GM12878 (cell line): Measurements from ENCODE around the gene ROBO1. TPM values are rescaled to one million over a fixed set of nuclear protein-coding genes. Genes with fewer than 3 reads are reported as not detected.

Experiments used
- ATAC-seq: fragments of 200-7000 bp; cut with Tn5 transposase; 3 replicates; pipeline ENCODE4 v1.9.1; 2020; ENCODE audit warnings: mild to moderate bottlenecking, moderate library complexity
- BruUV-seq: library from RNA; stranded (reverse); fragments of 400-500 nt; replicated peaks from 2 replicates; lab custom pipeline; 2021; lab: Mats Ljungman, UMichigan
- CTCF ChIA-PET: fragments of 300-600 bp; sonication (Branson Sonifier 250); formaldehyde crosslinking; extraction: SDS; loops from one replicate; lab custom pipeline; 2021; ENCODE audit warnings: inconsistent platforms; lab: Yijun Ruan, JAX
- POLR2A ChIA-PET: fragments of 350-600 bp; formaldehyde crosslinking; extraction: SDS; loops from one replicate; lab custom pipeline; 2021; ENCODE audit warnings: inconsistent platforms; lab: Charles Lee
- RAD21 ChIA-PET: fragments of 300-600 bp; sonication (Branson Sonifier 250); formaldehyde crosslinking; loops from one replicate; lab custom pipeline; 2023; ENCODE audit warnings: antibody characterized with exemption; ENCODE audit not compliant: unreplicated experiment; lab: Charles Lee
- SMC1A ChIA-PET: fragments of 300-600 bp; sonication (Branson Sonifier 250); formaldehyde crosslinking; loops from one replicate; lab custom pipeline; 2023; ENCODE audit not compliant: unreplicated experiment, uncharacterized antibody; lab: Charles Lee
- DNase-seq: peaks from one replicate; pipeline ENCODE4 v3.0.0-alpha.2; 2011; ENCODE audit warnings: low read depth, low spot score
- FAIRE-seq: peaks from 3 replicates; lab custom pipeline; 2011; peaks lifted over from hg19 to GRCh38; lab: Jason Lieb, UNC
- H2AFZ ChIP-seq: 2 replicates; pipeline ENCODE4 v1.6.0; 2011; ENCODE audit warnings: low read depth, low read length, control low read depth; ENCODE audit not compliant: control insufficient read depth
- H3K27ac ChIP-seq: 2 replicates; pipeline ENCODE4 v1.5.1; 2011; ENCODE audit warnings: control low read depth; ENCODE audit not compliant: control insufficient read depth, insufficient read depth
- H3K27me3 ChIP-seq, 2 experiments: replicated peaks in 1 of 2; 2 replicates each; pipeline versions ENCODE4 v1.6.0 to v1.6.1; 2011; ENCODE audit warnings: low read length in 1 of 2; ENCODE audit not compliant: control insufficient read depth in 2 of 2, insufficient read depth in 2 of 2
- H3K36me3 ChIP-seq, 2 experiments: 2 replicates each; pipeline ENCODE4 v1.5.1; 2011; ENCODE audit warnings: low read length in 1 of 2; ENCODE audit not compliant: control insufficient read depth in 2 of 2, insufficient read depth in 2 of 2
- H3K4me1 ChIP-seq: 2 replicates; pipeline ENCODE4 v1.6.1; 2011; ENCODE audit warnings: mild to moderate bottlenecking, low read length, moderate library complexity, mixed read lengths; ENCODE audit not compliant: control insufficient read depth, insufficient read depth
- H3K4me2 ChIP-seq: 2 replicates; pipeline ENCODE4 v1.6.0; 2011; ENCODE audit warnings: control low read depth; ENCODE audit not compliant: control insufficient read depth, insufficient read depth
- H3K4me3 ChIP-seq: fragments of 200-600 bp; sonication (generic); 2 replicates; pipeline ENCODE4 v1.5.1; 2016
- H3K79me2 ChIP-seq: 2 replicates; pipeline ENCODE4 v1.6.0; 2011; ENCODE audit warnings: low read length; ENCODE audit not compliant: control insufficient read depth, insufficient read depth
- H3K9ac ChIP-seq: 2 replicates; pipeline ENCODE4 v1.8.0; 2011; ENCODE audit warnings: low read length, control low read depth, mixed read lengths; ENCODE audit not compliant: control insufficient read depth, insufficient read depth
- H3K9me3 ChIP-seq: replicated peaks from 3 replicates; pipeline ENCODE4 v1.5.1; 2011; ENCODE audit warnings: mild to moderate bottlenecking, low read length; ENCODE audit not compliant: control insufficient read depth, insufficient read depth
- H4K20me1 ChIP-seq: 2 replicates; pipeline ENCODE4 v1.6.0; 2011; ENCODE audit not compliant: control insufficient read depth, insufficient read depth
- BHLHE40 ChIP-seq, 2 experiments: fragments of 450-650 bp in 1 of 2; IDR thresholded peaks; 2 replicates each; pipeline ENCODE4 v1.6.1; 2011 to 2017; ENCODE audit warnings: low read depth in 2 of 2, borderline replicate concordance in 1 of 2, improper control_type of control experiment in 1 of 2, low read length in 1 of 2, mild to moderate bottlenecking in 1 of 2
- CBFB ChIP-seq: IDR thresholded peaks from 2 replicates; pipeline ENCODE4 v1.6.1; 2016; ENCODE audit warnings: antibody characterized with exemption, low read depth
- RAD21 ChIP-seq: IDR thresholded peaks from 2 replicates; pipeline ENCODE4 v1.6.1; 2011; ENCODE audit warnings: mild to moderate bottlenecking, low read depth, low read length, moderate library complexity; ENCODE audit not compliant: insufficient read depth
- SIN3A ChIP-seq: IDR thresholded peaks from 2 replicates; pipeline ENCODE4 v1.6.1; 2012; ENCODE audit warnings: low read depth, low read length, improper control_type of control experiment
- TCF7 ChIP-seq: IDR thresholded peaks from 2 replicates; pipeline ENCODE4 v1.6.1; 2014; ENCODE audit warnings: antibody characterized with exemption, borderline replicate concordance
- WGBS: methylation state at CpG from one replicate; pipeline ENCODE4 v1.1.6; 2016; ENCODE audit warnings: low lambda C conversion rate; ENCODE audit not compliant: insufficient replicate concordance, insufficient coverage; ENCODE audit errors: missing lambda C conversion rate; 5-methylcytosine and 5-hydroxymethylcytosine counted together
- in situ Hi-C: fragments of 300-500 bp; cut with MboI; formaldehyde crosslinking; loops from 9 replicates; pipeline ENCODE4 v1.14.3; 2018; ENCODE audit warnings: mixed read lengths
- intact Hi-C: fragments of 100-400 bp; cut with micrococcal nuclease; formaldehyde crosslinking; loops from one replicate; pipeline ENCODE4 v1.14.2; 2022; ENCODE audit not compliant: unreplicated experiment
- polyA plus RNA-seq, 11 experiments: library from polyadenylated mRNA; depleted of rRNA in 4 of 11; unstranded in 6 of 11; stranded (reverse) in 5 of 11; fragments of >200 nt; fragmentation: Nextera tagmentation in 4 of 11; fragmentation: Illumina TruSeq in 1 of 11; extraction: Ambion mirVana in 4 of 11; extraction: Trizol in 1 of 11; gene quantifications; 1 replicate in 1 of 11; 2 replicates in 10 of 11; pipeline versions ENCODE4 v1.2.1 to v1.2.3, GENCODE V29; 2011 to 2016; ENCODE audit warnings: inconsistent platforms in 2 of 11, missing spikeins in 2 of 11, low read depth in 1 of 11
- total RNA-seq, 4 experiments: library from RNA; depleted of rRNA in 3 of 4; stranded (reverse); fragments of >200 nt in 3 of 4; fragmentation: Illumina TruSeq in 1 of 4; extraction: Trizol in 1 of 4; gene quantifications; 2 replicates each; pipeline versions ENCODE4 v1.2.1 to v1.2.3, GENCODE V29; 2013 to 2021
- TF ChIP-seq, protein P1 (sequence below), 3 experiments: IDR thresholded peaks in 2 of 3; conservative IDR thresholded peaks in 1 of 3; 2 replicates each; pipeline ENCODE4 v1.5.1; 2011; ENCODE audit warnings: low read depth in 3 of 3, low read length in 3 of 3, mild to moderate bottlenecking in 3 of 3, control low read depth in 2 of 3, moderate library complexity in 2 of 3, inconsistent platforms in 1 of 3, mixed read lengths in 1 of 3; ENCODE audit not compliant: control insufficient read depth in 2 of 3, insufficient read depth in 1 of 3; ENCODE audit errors: extremely low read depth in 1 of 3

The ROBO1 gene
- total and polyA plus RNA-seq, 10 of the 15 experiments (the other 5 are each of a cell fraction or from before 2014, with no cell fraction given) = 0.29 to 46.5 (median 1.2) TPM

- no peak overlapping the region for H2AFZ ChIP-seq
- intact Hi-C loops = loop anchor here (10.0 kb wide), 1 partner anchor 1167 kb away; no protein-coding TSS in a partner anchor
- ChIA-PET RAD21 (no interaction called here), POLR2A (no interaction called here)
- no peak overlapping the region for H3K9ac ChIP-seq
- FAIRE-seq = no peak
- in situ Hi-C loops = no loop called here
- H3K4me1 ChIP-seq = no peaks in the 10 kb centered on the region
- H3K4me2 ChIP-seq = no peak overlapping the region
- no peaks in the 10 kb centered on the region for H3K27me3 ChIP-seq
- no peak for TF ChIP-seq CBFB
- TF ChIP-seq BHLHE40 (IDR thresholded peaks at IDR 0.05; ENCODE audit: borderline replicate concordance in 1 of 2, low read depth in 2 of 2, low read length in 1 of 2) = no peak
- no peak for TF ChIP-seq TCF7
- peak; percentile 37 for TF ChIP-seq RAD21
- no peak for TF ChIP-seq SIN3A
- TF ChIP-seq, protein P1, sequence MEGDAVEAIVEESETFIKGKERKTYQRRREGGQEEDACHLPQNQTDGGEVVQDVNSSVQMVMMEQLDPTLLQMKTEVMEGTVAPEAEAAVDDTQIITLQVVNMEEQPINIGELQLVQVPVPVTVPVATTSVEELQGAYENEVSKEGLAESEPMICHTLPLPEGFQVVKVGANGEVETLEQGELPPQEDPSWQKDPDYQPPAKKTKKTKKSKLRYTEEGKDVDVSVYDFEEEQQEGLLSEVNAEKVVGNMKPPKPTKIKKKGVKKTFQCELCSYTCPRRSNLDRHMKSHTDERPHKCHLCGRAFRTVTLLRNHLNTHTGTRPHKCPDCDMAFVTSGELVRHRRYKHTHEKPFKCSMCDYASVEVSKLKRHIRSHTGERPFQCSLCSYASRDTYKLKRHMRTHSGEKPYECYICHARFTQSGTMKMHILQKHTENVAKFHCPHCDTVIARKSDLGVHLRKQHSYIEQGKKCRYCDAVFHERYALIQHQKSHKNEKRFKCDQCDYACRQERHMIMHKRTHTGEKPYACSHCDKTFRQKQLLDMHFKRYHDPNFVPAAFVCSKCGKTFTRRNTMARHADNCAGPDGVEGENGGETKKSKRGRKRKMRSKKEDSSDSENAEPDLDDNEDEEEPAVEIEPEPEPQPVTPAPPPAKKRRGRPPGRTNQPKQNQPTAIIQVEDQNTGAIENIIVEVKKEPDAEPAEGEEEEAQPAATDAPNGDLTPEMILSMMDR (IDR thresholded peaks at IDR 0.05 in 2 of 3, conservative IDR thresholded peaks at IDR 0.05 in 1 of 3; ENCODE audit: control insufficient read depth in 2 of 3, extremely low read depth in 1 of 3, insufficient read depth in 1 of 3, low read depth in 3 of 3, low read length in 3 of 3) = peak; percentile 12 to 34 (median 25); a peak in 4 of 6 replicates
- TF ChIP-seq, all 136 proteins: peak for 2
- whole genome bisulfite sequencing = 23% methylated on average over 2 of the region's 2 CpGs
- H3K79me2 ChIP-seq = no peaks in the 10 kb centered on the region
- no peaks in the 10 kb centered on the region for H4K20me1 ChIP-seq
- no peak for DNase-seq
- CTCF ChIA-PET = interaction anchor here (0.6 to 2.1 kb wide), 7 partner anchors 12 to 432 kb away, joined by 3 to 9 read pairs (median 3); no protein-coding TSS in a partner anchor
- BruUV-seq = no TSS peak
- H3K4me3 ChIP-seq = no peak overlapping the region
- no peaks in the 10 kb centered on the region for H3K36me3 ChIP-seq
- H3K9me3 ChIP-seq = no peaks in the 10 kb centered on the region
- ATAC-seq = peak; percentile 50; the same call in 2 of the 3 replicates
- no peak overlapping the region for H3K27ac ChIP-seq
- SMC1A ChIA-PET = interaction anchor here (0.7 kb wide), 1 partner anchor 15 kb away, joined by 4 read pairs; no protein-coding TSS in a partner anchor
Observed at GRCh38 chr3:79517766-79518413, 249.9 kb downstream of the ROBO1 start.
